ENCODE data around the gene DDIAS. TPM values are rescaled to one million over a fixed set of nuclear protein-coding genes. Genes with fewer than 3 reads are reported as not detected.
"Not testable (repeated sequence)": the region's sequence is repeated elsewhere in the genome, so short reads cannot be mapped to it uniquely, and the experiment has no call there.

Gene DDIAS
- total and polyA plus RNA-seq, 9 of the 15 experiments (the other 6 are each of a cell fraction or from before 2014, with no cell fraction given) = 9.4 to 27.2 (median 23.3) TPM

GRCh38 chr11:82969811-82970210 lies 68.3 kb downstream of the DDIAS start (continued):
- no peak for TF ChIP-seq HNRNPLL (IDR thresholded peaks at IDR 0.05; ENCODE audit: low read depth, low read length, poor library complexity, severe bottlenecking)
- TF ChIP-seq ZNF699 (CRISPR knock-in tag; IDR thresholded peaks at IDR 0.05; ENCODE audit: insufficient replicate concordance) = no peak
- TF ChIP-seq USF1 (CRISPR knock-in tag; IDR thresholded peaks at IDR 0.05) = no peak
- no peak for TF ChIP-seq ZNF76 (CRISPR knock-in tag; IDR thresholded peaks at IDR 0.05; ENCODE audit: borderline replicate concordance)
- TF ChIP-seq JUND (IDR thresholded peaks at IDR 0.05; ENCODE audit: borderline replicate concordance, low read depth, low read length) = no peak
- no peak for TF ChIP-seq JUND (tag; IDR thresholded peaks at IDR 0.05; ENCODE audit: borderline replicate concordance, low read depth, low read length)
- no peak for TF ChIP-seq RNF2 (IDR thresholded peaks at IDR 0.05)
- no peak for TF ChIP-seq ETV1 (tag; conservative IDR thresholded peaks at IDR 0.05; ENCODE audit: low read depth)
- no peak for TF ChIP-seq MAZ (CRISPR knock-in tag; conservative IDR thresholded peaks at IDR 0.05 in 1 of 2, IDR thresholded peaks at IDR 0.05 in 1 of 2)
- no peak for TF ChIP-seq IFI16 (CRISPR knock-in tag; IDR thresholded peaks at IDR 0.05)

- CTCF ChIA-PET (ENCODE audit: low intra/inter-chr PET ratio); H3K27me3 ChIP-seq (ENCODE audit: control insufficient read depth in 2 of 2, insufficient read depth in 2 of 2, low read length in 2 of 2); DNase-seq (ENCODE audit: extremely low read depth in 1 of 4, low spot score in 3 of 4); H3K9me3 ChIP-seq (replicated peaks; ENCODE audit: control insufficient read depth, insufficient read depth, low read depth, low read length); in situ Hi-C loops (cut with MboI); H2AFZ ChIP-seq (ENCODE audit: low read depth, low read length); POLR2A ChIA-PET; H3K9ac ChIP-seq (ENCODE audit: insufficient read depth in 1 of 2, low read depth in 2 of 2, low read length in 2 of 2); H3K9me1 ChIP-seq (ENCODE audit: control insufficient read depth, insufficient read depth, low read length); H3K4me2 ChIP-seq (ENCODE audit: insufficient read depth, low read length); H4K20me1 ChIP-seq (replicated peaks; ENCODE audit: control insufficient read depth, insufficient read depth, low read length); ATAC-seq; H3K36me3 ChIP-seq (ENCODE audit: control insufficient read depth, insufficient read depth, low read length); H3K79me2 ChIP-seq (ENCODE audit: control insufficient read depth, insufficient read depth, low read length); intact Hi-C loops (cut with micrococcal nuclease); H3K27ac ChIP-seq (ENCODE audit: extremely low read depth, low read depth, low read length); H3K4me1 ChIP-seq (replicated peaks in 1 of 2; ENCODE audit: control insufficient read depth in 2 of 2, insufficient read depth in 2 of 2, low read length in 2 of 2); FAIRE-seq; H3K4me3 ChIP-seq; BruUV-seq (replicated peaks): not testable (repeated sequence)
- 68% methylated on average over 25 of the region's 60 CpGs for WGBS (ENCODE audit: insufficient coverage, low coverage, missing lambda C conversion rate)
- TF ChIP-seq SAFB (IDR thresholded peaks at IDR 0.05; ENCODE audit: borderline replicate concordance, low read depth, low read length) = 0 out of 2 replicates have a peak, but pooled peaks have one; percentile 14
Measured at GRCh38 chr11:82970507-82971083, 69.1 kb downstream of the DDIAS start.
